HG02763 (cell line): Measurements from ENCODE around the gene DHRS13.
"Not testable (repeated sequence)": the region's sequence is repeated elsewhere in the genome, so short reads cannot be mapped to it uniquely, and the experiment has no call there.

Experiments used
- ATAC-seq: cut with Tn5 transposase; IDR thresholded peaks from one replicate; pipeline ENCODE4 v1.9.1; 2021; ENCODE audit warnings: mild to moderate bottlenecking, moderate library complexity; ENCODE audit not compliant: unreplicated experiment

DHRS13 gene

GRCh38 chr17:28861393-28862203, 41.3 kb downstream of the DHRS13 start:
- no peak for ATAC-seq

DNA sequence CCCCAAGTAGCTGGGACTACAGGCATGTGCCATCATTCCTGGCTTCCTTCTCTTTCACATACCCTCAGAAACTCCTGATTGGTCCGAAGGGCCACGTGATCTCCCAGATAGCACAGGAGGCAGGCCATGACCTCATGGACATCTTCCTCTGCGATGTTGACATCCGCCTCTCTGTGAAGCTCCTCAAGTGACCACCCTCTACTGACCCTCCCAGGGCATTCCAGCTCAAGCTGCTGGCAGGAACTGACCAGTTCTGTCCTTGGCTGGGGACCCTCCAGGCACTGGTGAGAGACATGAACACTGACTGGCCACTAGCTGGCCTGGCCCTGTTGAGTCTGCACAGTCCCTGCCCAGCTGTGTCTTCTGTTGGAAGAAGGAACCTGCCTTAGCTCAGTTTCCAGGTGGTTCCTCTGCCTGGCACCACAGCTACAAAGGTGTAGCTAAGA, 42.5 kb downstream of the DHRS13 start:
- ATAC-seq: no peak

- ATAC-seq: no peak
Measured at GRCh38 chr17:28858801-28859355, 44.0 kb downstream of the DHRS13 start.

DNA sequence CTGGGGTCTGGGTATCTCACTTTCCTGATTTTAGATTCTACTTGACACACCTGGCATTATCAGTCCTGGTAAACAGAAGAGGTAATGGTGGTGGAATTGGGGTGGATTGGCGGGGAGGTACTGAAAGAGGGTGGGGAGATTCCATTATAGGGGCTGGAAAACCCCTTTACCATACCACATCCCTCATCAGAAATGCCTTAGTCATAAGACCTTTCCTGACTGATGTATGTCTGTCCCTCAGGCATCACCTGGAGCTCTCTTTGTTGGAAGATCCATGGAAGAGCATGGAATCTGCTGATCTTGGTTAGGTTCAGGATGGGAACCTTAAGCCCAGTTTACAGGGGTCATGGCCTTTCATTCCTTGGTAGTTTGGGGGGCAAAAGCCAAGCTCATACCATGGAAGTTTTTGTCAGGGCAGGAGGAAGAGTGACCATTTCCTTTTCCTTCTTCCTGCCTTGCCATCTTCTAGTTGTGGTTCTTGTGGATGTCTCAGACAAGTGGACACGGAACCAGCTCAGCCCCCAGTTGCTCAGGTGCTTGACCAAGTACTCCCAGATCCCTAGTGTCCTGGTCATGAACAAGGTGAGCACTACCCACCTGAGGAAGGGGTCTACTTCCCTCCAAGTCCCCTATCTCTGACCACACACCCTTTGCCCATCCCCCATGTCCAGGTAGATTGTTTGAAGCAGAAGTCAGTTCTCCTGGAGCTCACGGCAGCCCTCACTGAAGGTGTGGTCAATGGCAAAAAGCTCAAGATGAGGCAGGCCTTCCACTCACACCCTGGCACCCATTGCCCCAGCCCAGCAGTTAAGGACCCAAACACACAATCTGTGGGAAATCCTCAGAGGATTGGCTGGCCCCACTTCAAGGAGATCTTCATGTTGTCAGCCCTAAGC, 44.7 kb downstream of the DHRS13 start:
- no peak for ATAC-seq

DNA sequence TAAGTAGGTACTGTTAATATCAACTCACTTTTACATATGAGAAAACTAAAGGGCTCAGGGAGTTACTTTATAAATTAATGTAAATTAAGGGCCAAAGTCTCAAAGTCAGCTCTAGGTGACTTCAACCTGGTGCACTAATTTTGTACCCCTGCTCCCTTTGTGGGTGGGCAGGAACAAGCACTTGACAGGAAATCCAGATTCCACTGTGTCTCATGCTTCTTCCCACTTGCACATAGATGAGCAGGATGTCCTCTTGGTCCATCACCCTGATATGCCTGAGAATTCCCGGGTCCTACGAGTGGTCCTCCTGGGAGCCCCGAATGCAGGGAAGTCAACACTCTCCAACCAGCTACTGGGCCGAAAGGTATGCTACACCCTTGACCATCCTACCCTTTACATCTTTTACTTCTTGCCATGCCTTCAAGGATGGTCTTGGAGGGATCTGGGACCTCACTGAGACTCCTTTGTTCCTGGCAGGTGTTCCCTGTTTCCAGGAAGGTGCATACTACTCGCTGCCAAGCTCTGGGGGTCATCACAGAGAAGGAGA, 46.8 kb downstream of the DHRS13 start:
- no peak for ATAC-seq

DNA sequence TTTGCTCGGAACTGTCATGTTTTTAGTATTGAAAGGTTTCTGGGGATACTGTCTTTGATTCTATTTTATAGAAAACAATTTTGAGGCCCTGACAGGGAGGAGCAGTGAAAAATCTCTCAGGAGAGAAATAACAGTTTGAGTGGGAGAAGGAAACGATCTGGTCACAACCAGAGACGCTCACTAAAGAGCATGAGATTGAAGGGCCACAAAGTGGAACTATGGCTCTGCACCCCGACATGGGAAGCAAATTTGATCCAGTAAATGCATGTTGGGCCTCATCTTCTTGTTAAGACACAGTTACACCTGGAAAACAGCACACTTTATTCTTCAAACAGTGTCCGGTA, 47.6 kb downstream of the DHRS13 start:
- no peak for ATAC-seq

GRCh38 chr17:28854457-28855335, 48.2 kb downstream of the DHRS13 start, which contains the start of gene ERAL1:
TSS of gene ERAL1 (plus strand) at chr17:28855016. CDS start at chr17:28855035, 19 bp downstream.
- peak; percentile 92 for ATAC-seq

GRCh38 chr17:28853295-28853694, 49.6 kb downstream of the DHRS13 start:
- ATAC-seq: no peak

GRCh38 chr17:28849281-28849680, 53.6 kb downstream of the DHRS13 start:
- no peak for ATAC-seq

DNA sequence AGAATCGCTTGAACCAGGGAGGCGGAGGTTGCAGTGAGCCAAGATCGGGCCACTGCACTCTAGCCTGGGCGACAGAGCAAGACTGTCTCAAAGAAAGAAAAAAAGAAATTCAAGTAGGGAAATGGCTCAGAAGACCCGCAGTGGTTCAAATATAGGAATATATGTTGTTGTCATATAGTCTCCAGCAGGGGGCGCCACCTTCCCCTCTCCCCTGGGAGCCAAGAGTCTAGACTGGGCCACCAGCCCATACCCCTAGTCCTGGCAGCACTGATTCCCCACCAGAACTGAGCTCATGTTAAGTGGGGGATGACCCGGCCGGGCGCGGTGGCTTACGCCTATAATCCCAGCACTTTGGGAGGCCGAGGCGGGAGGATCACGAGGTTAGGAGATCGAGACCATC, 54.2 kb downstream of the DHRS13 start:
- not testable (repeated sequence) for ATAC-seq
